ENCODE results near the gene LRMDA. TPM values are rescaled to one million over a fixed set of nuclear protein-coding genes. Genes with fewer than 3 reads are reported as not detected.

LRMDA gene
- total and polyA plus RNA-seq, 2 of the 4 experiments (the other 2 are of a cell fraction) = 0.07 TPM; not detected in 1

DNA sequence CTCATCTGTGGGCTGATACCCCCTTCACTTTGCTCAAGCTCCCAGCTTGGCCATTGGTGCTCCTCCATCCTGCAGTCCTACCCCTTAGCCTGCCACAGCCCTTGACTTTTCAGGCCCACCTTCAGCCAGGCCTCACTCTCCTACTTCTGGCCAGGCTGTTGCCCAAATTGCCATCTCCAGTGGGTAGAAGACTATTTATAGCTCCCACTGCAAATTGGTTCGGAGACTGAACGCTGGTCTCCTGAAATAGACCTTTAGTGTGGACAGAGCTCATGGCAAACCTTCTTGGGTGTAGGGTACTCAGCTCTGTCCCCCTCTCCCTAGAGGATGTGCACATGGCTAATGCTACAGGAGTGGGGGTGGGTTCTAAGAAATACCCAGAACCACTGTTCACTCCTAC lies 697.8 kb downstream of the LRMDA start:
- Histone ChIP-seq H3K23ac (ENCODE audit: low read depth, low read length) (no peak overlapping the region), H4K91ac (ENCODE audit: insufficient read depth, low read depth, low read length) (no peak overlapping the region), H3K4me3 (ENCODE audit: insufficient read depth, low read depth, low read length) (no peak overlapping the region), H3K56ac (ENCODE audit: extremely low read depth, insufficient read depth, low read length) (no peak overlapping the region), H3K27me3 (ENCODE audit: control insufficient read depth, insufficient read depth, low read length) (peaks cover 25% of the 10 kb centered on the region), H3K9me1 (ENCODE audit: insufficient read depth, low read length) (no peaks in the 10 kb centered on the region), H4K20me1 (ENCODE audit: insufficient read depth, low read length) (no peaks in the 10 kb centered on the region), H3K9ac (ENCODE audit: low read depth, low read length) (no peak overlapping the region), H2BK120ac (ENCODE audit: low read depth, low read length) (no peak overlapping the region), H3K14ac (replicated peaks; ENCODE audit: low read depth, low read length) (no peak overlapping the region), H2BK5ac (ENCODE audit: low read depth, low read length, poor library complexity, severe bottlenecking) (no peak overlapping the region), H4K8ac (ENCODE audit: low read depth in 2 of 2, low read length in 2 of 2) (no peak overlapping the region), H3K4me2 (ENCODE audit: low read depth, low read length) (no peak overlapping the region), H2AK5ac (ENCODE audit: low read depth, low read length) (no peak overlapping the region), H3K4ac (ENCODE audit: low read depth, low read length) (no peak overlapping the region), H2AK9ac (replicated peaks; ENCODE audit: low read depth, low read length, poor library complexity) (no peak overlapping the region), H3K27ac (ENCODE audit: insufficient read depth, low read length) (no peak overlapping the region), H2BK15ac (ENCODE audit: low read depth, low read length) (no peak overlapping the region), H4K5ac (ENCODE audit: low read depth, low read length) (no peak overlapping the region), H3K4me1 (ENCODE audit: control insufficient read depth, insufficient read depth, low read length) (no peaks in the 10 kb centered on the region), H3K18ac (ENCODE audit: low read depth, low read length) (no peak overlapping the region), H3K36me3 (ENCODE audit: control insufficient read depth, insufficient read depth, low read length) (no peaks in the 10 kb centered on the region), H3K79me1 (ENCODE audit: low read depth in 1 of 2, low read length in 2 of 2) (no peaks in the 10 kb centered on the region), H2BK20ac (ENCODE audit: low read depth, low read length) (no peak overlapping the region), H2AFZ (replicated peaks; ENCODE audit: low read length, poor library complexity) (no peak overlapping the region), H3K9me3 (ENCODE audit: control insufficient read depth, insufficient read depth, low read length) (no peaks in the 10 kb centered on the region)
- in situ Hi-C loops (cut with MboI; ENCODE audit: low sequenced_read_pairs) (no loop called here), dilution Hi-C loops (cut with HindIII; ENCODE audit: low sequenced_read_pairs, unreplicated experiment) (no loop called here), intact Hi-C loops (cut with micrococcal nuclease) (no loop called here)
- TF ChIP-seq RFX5 (IDR thresholded peaks at IDR 0.05; ENCODE audit: low read depth, low read length) = no peak
- TF ChIP-seq, protein P1, sequence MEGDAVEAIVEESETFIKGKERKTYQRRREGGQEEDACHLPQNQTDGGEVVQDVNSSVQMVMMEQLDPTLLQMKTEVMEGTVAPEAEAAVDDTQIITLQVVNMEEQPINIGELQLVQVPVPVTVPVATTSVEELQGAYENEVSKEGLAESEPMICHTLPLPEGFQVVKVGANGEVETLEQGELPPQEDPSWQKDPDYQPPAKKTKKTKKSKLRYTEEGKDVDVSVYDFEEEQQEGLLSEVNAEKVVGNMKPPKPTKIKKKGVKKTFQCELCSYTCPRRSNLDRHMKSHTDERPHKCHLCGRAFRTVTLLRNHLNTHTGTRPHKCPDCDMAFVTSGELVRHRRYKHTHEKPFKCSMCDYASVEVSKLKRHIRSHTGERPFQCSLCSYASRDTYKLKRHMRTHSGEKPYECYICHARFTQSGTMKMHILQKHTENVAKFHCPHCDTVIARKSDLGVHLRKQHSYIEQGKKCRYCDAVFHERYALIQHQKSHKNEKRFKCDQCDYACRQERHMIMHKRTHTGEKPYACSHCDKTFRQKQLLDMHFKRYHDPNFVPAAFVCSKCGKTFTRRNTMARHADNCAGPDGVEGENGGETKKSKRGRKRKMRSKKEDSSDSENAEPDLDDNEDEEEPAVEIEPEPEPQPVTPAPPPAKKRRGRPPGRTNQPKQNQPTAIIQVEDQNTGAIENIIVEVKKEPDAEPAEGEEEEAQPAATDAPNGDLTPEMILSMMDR (conservative IDR thresholded peaks at IDR 0.05; ENCODE audit: low read depth, low read length) = no peak
- TF ChIP-seq MAZ (IDR thresholded peaks at IDR 0.05; ENCODE audit: borderline replicate concordance, low read depth, low read length) = no peak
- TF ChIP-seq CHD1 (IDR thresholded peaks at IDR 0.05; ENCODE audit: low read depth, low read length) = no peak
- TF ChIP-seq RAD21 (IDR thresholded peaks at IDR 0.05; ENCODE audit: low read length) = no peak
- TF ChIP-seq NFE2L2 (IDR thresholded peaks at IDR 0.05; ENCODE audit: low read depth, low read length) = no peak
- no peak for TF ChIP-seq SMC3 (IDR thresholded peaks at IDR 0.05; ENCODE audit: low read depth, low read length)
- DNase-seq (no peak), ATAC-seq (ENCODE audit: low read depth) (no peak)
- ChIA-PET POLR2A (ENCODE audit: unreplicated experiment) (no interaction called here), CTCF (no interaction called here)
- no TSS peak for BruUV-seq (replicated peaks)
- WGBS, 2 experiments (ENCODE audit: extremely low coverage in 2 of 2, insufficient read length in 1 of 2) = no CpG with 5 or more reads among the region's 2 CpGs

Data from IMR-90 (cell line).